HEK293 (cell line): Measurements from ENCODE around the gene TAF1A.

Experiments used
- CTCF ChIA-PET: fragments of 350-600 bp; formaldehyde crosslinking; extraction: SDS; loops from one replicate; lab custom pipeline; 2021; ENCODE audit warnings: antibody characterized with exemption; lab: Yijun Ruan, JAX
- POLR2A ChIA-PET: fragments of 300-600 bp; formaldehyde crosslinking; extraction: SDS; loops from one replicate; lab custom pipeline; 2020; ENCODE audit warnings: antibody characterized with exemption, inconsistent platforms; lab: Yijun Ruan, JAX
- H3K27ac ChIP-seq: fragments of 200-500 bp; sonication (Bioruptor generic); 2 replicates; pipeline ENCODE4 v1.5.1; 2014; ENCODE audit warnings: low read depth, low read length, control low read depth, inconsistent platforms; ENCODE audit errors: extremely low read depth
- H3K36me3 ChIP-seq, 2 experiments: fragments of 200-500 bp in 1 of 2; sonication (Bioruptor generic) in 1 of 2; 1 replicate in 1 of 2; 2 replicates in 1 of 2; pipeline ENCODE4 v1.5.1; 2014 to 2017; ENCODE audit warnings: inconsistent platforms in 2 of 2, low read length in 2 of 2; ENCODE audit not compliant: control insufficient read depth in 2 of 2, insufficient read depth in 1 of 2
- H3K4me1 ChIP-seq: fragments of 200-500 bp; sonication (Bioruptor generic); 2 replicates; pipeline ENCODE4 v1.5.1; 2014; ENCODE audit warnings: mild to moderate bottlenecking, low read length, inconsistent platforms; ENCODE audit not compliant: control insufficient read depth, insufficient read depth
- H3K4me3 ChIP-seq: 2 replicates; pipeline ENCODE4 v1.5.1; 2011; ENCODE audit warnings: low read depth, mild to moderate bottlenecking, control low read depth, low read length, moderate library complexity
- H3K9me3 ChIP-seq: fragments of 200-500 bp; sonication (Bioruptor generic); 2 replicates; pipeline ENCODE4 v1.5.1; 2014; ENCODE audit warnings: low read depth, low read length, inconsistent platforms; ENCODE audit not compliant: control insufficient read depth, insufficient read depth
- CTCF ChIP-seq: fragments of 450-650 bp; formaldehyde crosslinking; IDR thresholded peaks from 2 replicates; pipeline ENCODE4 v1.5.1; 2016; ENCODE audit warnings: missing biosample characterization, missing genetic modification characterization
- EGR2 ChIP-seq: fragments of 450-650 bp; formaldehyde crosslinking; IDR thresholded peaks from 2 replicates; pipeline ENCODE4 v1.5.1; 2016; ENCODE audit warnings: low read depth, missing biosample characterization, missing genetic modification characterization
- HOXD13 ChIP-seq: sonication (generic); formaldehyde crosslinking; IDR thresholded peaks from 2 replicates; pipeline ENCODE4 v1.8.0; 2022; ENCODE audit warnings: missing genetic modification reagents, borderline replicate concordance
- INSM2 ChIP-seq: fragments of 450-650 bp; formaldehyde crosslinking; IDR thresholded peaks from 2 replicates; pipeline ENCODE4 v1.5.1; 2016; ENCODE audit warnings: missing biosample characterization, missing genetic modification characterization
- KLF16 ChIP-seq: fragments of 450-650 bp; formaldehyde crosslinking; IDR thresholded peaks from 2 replicates; pipeline ENCODE4 v1.5.1; 2017; ENCODE audit warnings: missing biosample characterization, missing genetic modification characterization
- PRDM2 ChIP-seq: fragments of 450-650 bp; formaldehyde crosslinking; IDR thresholded peaks from 2 replicates; pipeline ENCODE4 v1.5.1; 2016; ENCODE audit warnings: missing biosample characterization, missing genetic modification characterization, borderline replicate concordance
- SCRT2 ChIP-seq: fragments of 450-650 bp; formaldehyde crosslinking; IDR thresholded peaks from 2 replicates; pipeline ENCODE4 v1.5.1; 2016; ENCODE audit warnings: missing biosample characterization, missing genetic modification characterization
- SP3 ChIP-seq: fragments of 450-650 bp; formaldehyde crosslinking; IDR thresholded peaks from 2 replicates; pipeline ENCODE4 v1.5.1; 2016; ENCODE audit warnings: missing biosample characterization, missing genetic modification characterization
- YY1 ChIP-seq: fragments of 450-650 bp; formaldehyde crosslinking; IDR thresholded peaks from 2 replicates; pipeline ENCODE4 v1.5.1; 2018; ENCODE audit warnings: missing biosample characterization, missing genetic modification characterization
- ZFHX2 ChIP-seq: fragments of 450-650 bp; formaldehyde crosslinking; conservative IDR thresholded peaks from 2 replicates; pipeline ENCODE4 v1.5.1; 2016; ENCODE audit warnings: missing biosample characterization, missing genetic modification characterization
- ZIC2 ChIP-seq: fragments of 450-650 bp; formaldehyde crosslinking; IDR thresholded peaks from 2 replicates; pipeline ENCODE4 v1.5.1; 2016; ENCODE audit warnings: missing biosample characterization, missing genetic modification characterization
- ZNF10 ChIP-seq: fragments of 450-650 bp; formaldehyde crosslinking; IDR thresholded peaks from 2 replicates; pipeline ENCODE4 v1.5.1; 2017; ENCODE audit warnings: missing biosample characterization, missing genetic modification characterization
- ZNF148 ChIP-seq: fragments of 450-650 bp; formaldehyde crosslinking; IDR thresholded peaks from 2 replicates; pipeline ENCODE4 v1.5.0; 2017; ENCODE audit warnings: missing biosample characterization, missing genetic modification characterization, borderline replicate concordance
- ZNF174 ChIP-seq: fragments of 450-650 bp; formaldehyde crosslinking; IDR thresholded peaks from 2 replicates; pipeline ENCODE4 v1.5.0; 2017; ENCODE audit warnings: missing biosample characterization, mild to moderate bottlenecking, missing genetic modification characterization
- ZNF184 ChIP-seq: fragments of 450-650 bp; IDR thresholded peaks from 2 replicates; pipeline ENCODE4 v1.5.1; 2018; ENCODE audit warnings: missing biosample characterization, mild to moderate bottlenecking, missing genetic modification characterization
- ZNF23 ChIP-seq: fragments of 450-650 bp; formaldehyde crosslinking; IDR thresholded peaks from 2 replicates; pipeline ENCODE4 v1.5.1; 2016; ENCODE audit warnings: missing biosample characterization, missing genetic modification characterization, borderline replicate concordance
- ZNF335 ChIP-seq: fragments of 450-650 bp; formaldehyde crosslinking; conservative IDR thresholded peaks from 2 replicates; pipeline ENCODE4 v1.5.1; 2016; ENCODE audit warnings: missing biosample characterization, missing genetic modification characterization
- ZNF394 ChIP-seq: fragments of 450-650 bp; formaldehyde crosslinking; IDR thresholded peaks from 2 replicates; pipeline ENCODE4 v1.5.1; 2016; ENCODE audit warnings: missing biosample characterization, missing genetic modification characterization, mild to moderate bottlenecking, moderate library complexity, borderline replicate concordance
- ZNF398 ChIP-seq: fragments of 450-650 bp; formaldehyde crosslinking; IDR thresholded peaks from 2 replicates; pipeline ENCODE4 v1.5.1; 2017; ENCODE audit warnings: missing biosample characterization, missing genetic modification characterization
- ZNF433 ChIP-seq: fragments of 450-650 bp; formaldehyde crosslinking; IDR thresholded peaks from 2 replicates; pipeline ENCODE4 v1.5.1; 2016; ENCODE audit warnings: missing biosample characterization, missing genetic modification characterization, low read depth
- ZNF544 ChIP-seq: fragments of 450-650 bp; formaldehyde crosslinking; IDR thresholded peaks from 2 replicates; pipeline ENCODE4 v1.5.0; 2017; ENCODE audit warnings: missing biosample characterization, missing genetic modification characterization
- ZNF776 ChIP-seq: fragments of 450-650 bp; formaldehyde crosslinking; IDR thresholded peaks from 2 replicates; pipeline ENCODE4 v1.5.0; 2017; ENCODE audit warnings: missing biosample characterization, missing genetic modification characterization, borderline replicate concordance
- ZNF830 ChIP-seq: fragments of 450-650 bp; IDR thresholded peaks from 2 replicates; pipeline ENCODE4 v1.5.0; 2018; ENCODE audit warnings: missing biosample characterization, missing genetic modification characterization, low read depth, mild to moderate bottlenecking, moderate library complexity
- ZSCAN16 ChIP-seq: fragments of 450-650 bp; formaldehyde crosslinking; IDR thresholded peaks from 2 replicates; pipeline ENCODE4 v1.5.1; 2016; ENCODE audit warnings: missing biosample characterization, missing genetic modification characterization

TAF1A gene

GRCh38 chr1:222547944-222548671, 41.6 kb downstream of the TAF1A start, which contains the start of gene HHIPL2:
Gene HHIPL2 (minus strand): TSS chr1:222548104. CDS start chr1:222548044, 60 bp downstream.
- CTCF ChIA-PET = interaction anchor here (0.7 kb wide), 1 partner anchor 622 kb away, joined by 3 read pairs; no protein-coding TSS in a partner anchor
- TF ChIP-seq ZNF335 (tag by site-specific recombination) (peak; percentile 44), ZNF148 (tag by site-specific recombination) (no peak), ZNF433 (tag by site-specific recombination) (no peak), EGR2 (tag by site-specific recombination) (peak; percentile 44; the same call in 1 of the 2 replicates), ZNF398 (tag by site-specific recombination) (peak; percentile 75), ZNF174 (tag by site-specific recombination) (no peak), ZNF184 (tag by site-specific recombination) (no peak), ZNF830 (tag by site-specific recombination) (no peak), ZSCAN16 (tag by site-specific recombination) (no peak), ZFHX2 (tag by site-specific recombination) (peak; percentile 48; the same call in 1 of the 2 replicates), ZNF23 (no peak), HOXD13 (CRISPR knock-in tag) (no peak), SP3 (tag by site-specific recombination) (peak; percentile 52; the same call in 1 of the 2 replicates), ZNF394 (tag by site-specific recombination) (no peak), ZNF544 (tag by site-specific recombination) (no peak), YY1 (no peak), INSM2 (tag by site-specific recombination) (no peak), KLF16 (0 out of 2 replicates have a peak, but pooled peaks have one; percentile 31), PRDM2 (tag by site-specific recombination) (no peak), CTCF (no peak), ZIC2 (tag by site-specific recombination) (peak; percentile 40), SCRT2 (no peak), ZNF10 (tag by site-specific recombination) (no peak), ZNF776 (tag by site-specific recombination) (no peak)

More at GRCh38 chr1:222547944-222548671, 41.6 kb downstream of the TAF1A start, which contains the start of gene HHIPL2:
- Histone ChIP-seq H3K4me3 (no peak within 1 kb of the TSS), H3K36me3 (no peaks in the 10 kb centered on the region), H3K9me3 (no peaks in the 10 kb centered on the region), H3K4me1 (peaks cover 4% of the 10 kb centered on the region; the same call in 1 of the 2 replicates), H3K27ac (no peak within 1 kb of the TSS)
- POLR2A ChIA-PET = no interaction called here
